IPS DF 4.7 (cell line): ENCODE measurements around the gene RNF151.
"Not testable (repeated sequence)": the region's sequence is repeated elsewhere in the genome, so short reads cannot be mapped to it uniquely, and the experiment has no call there.

ENCODE experiments used
- DNase-seq: peaks from one replicate; pipeline ENCODE4 v3.0.0-alpha.2; 2013; ENCODE audit warnings: low spot score; ENCODE audit errors: extremely low read depth

Gene RNF151

DNA sequence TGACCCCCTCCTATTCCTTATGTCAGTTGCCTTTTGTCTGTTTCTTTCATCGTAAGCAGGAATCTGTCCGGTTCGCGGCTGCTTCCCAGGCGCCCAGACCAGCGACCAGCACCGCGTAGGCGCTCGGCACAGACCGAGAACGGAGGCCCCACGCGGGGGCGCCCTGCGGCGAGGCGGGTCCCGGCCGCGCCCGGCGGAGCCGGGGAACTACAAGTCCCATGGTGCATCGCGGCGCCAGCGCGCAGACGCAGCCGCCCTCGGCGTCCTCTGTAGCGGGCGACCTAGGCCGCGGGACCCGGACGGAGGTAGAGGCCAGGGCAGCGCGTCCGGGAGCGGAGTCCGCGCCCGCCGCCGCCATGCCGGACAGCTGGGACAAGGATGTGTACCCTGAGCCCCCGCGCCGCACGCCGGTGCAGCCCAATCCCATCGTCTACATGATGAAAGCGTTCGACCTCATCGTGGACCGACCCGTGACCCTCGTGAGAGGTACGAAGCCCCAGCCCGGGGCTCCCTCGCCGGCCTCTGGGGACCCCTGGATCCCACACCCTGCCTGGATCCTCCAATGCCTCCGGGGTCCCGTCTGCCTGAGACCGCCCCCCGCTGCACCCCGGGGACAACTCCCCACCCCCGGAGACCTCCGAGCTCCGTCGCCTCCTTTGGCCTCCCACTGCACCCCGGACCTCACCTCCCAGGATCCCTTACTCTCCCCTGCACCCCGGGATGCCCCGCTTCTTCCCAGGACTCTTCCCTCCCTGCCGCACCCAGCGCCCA lies 7.2 kb upstream of the RNF151 start, which contains the start of gene NDUFB10:
NDUFB10 (plus strand) TSS at position 270 of the 771 bp plus-strand sequence; CDS start at position 357, 87 bp downstream.
- DNase-seq = no peak

DNA sequence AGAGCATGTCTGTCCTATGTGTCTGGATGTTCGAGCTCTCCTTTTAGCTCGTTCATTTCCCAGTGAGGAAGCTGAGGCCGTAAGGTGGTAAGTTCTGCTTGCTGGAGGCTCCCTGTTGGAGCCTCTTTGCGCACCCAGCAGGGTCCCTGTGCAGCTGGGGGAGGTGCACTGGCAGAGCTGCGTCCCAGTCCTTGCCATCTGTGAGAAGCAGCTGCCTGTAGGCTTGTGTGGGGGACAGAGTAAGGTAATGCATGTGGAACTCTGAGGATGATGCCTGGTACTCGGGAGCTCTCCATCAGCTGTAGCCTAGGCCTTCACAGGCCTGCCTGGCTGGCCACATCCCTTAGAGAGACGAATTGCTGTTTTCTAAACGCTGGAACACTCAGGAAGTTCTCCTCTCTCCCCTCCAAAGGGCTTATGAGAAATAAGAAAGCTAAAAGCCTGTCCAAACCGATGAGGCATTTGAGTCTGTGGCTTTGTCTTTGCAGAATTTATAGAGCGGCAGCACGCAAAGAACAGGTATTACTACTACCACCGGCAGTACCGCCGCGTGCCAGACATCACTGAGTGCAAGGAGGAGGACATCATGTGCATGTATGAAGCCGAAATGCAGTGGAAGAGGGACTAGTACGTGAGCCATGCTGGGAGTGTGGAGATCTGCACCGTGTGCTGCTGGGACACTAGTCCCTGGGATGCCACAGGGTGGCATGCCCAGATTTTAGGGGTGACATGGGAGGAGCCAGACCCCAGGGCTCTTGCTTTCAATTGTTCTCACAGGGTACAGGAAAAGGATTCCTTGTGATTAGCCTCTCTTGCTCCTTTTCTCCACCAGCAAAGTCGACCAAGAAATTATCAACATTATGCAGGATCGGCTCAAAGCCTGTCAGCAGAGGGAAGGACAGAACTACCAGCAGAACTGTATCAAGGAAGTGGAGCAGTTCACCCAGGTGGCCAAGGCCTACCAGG lies 5.7 kb upstream of the RNF151 start:
- no peak for DNase-seq

DNA sequence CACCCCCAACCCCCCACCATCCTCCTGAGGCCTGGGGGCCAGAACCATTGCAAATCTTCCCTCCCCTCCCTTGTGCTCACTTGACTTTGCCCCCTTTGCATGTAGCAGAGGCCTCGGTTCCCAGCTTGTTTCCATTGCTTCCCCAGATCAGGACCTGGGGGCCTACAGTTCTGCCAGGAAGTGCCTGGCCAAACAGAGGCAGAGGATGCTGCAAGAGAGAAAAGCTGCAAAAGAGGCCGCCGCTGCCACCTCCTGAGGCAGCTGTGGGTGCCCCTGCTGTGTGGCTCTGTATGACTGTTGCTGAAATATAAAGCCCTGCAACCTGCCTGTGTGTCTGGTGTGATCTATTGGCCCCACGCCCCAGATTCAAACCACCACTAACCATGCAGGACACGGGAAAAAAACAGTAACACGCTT lies 5.0 kb upstream of the RNF151 start:
- DNase-seq = no peak

DNA sequence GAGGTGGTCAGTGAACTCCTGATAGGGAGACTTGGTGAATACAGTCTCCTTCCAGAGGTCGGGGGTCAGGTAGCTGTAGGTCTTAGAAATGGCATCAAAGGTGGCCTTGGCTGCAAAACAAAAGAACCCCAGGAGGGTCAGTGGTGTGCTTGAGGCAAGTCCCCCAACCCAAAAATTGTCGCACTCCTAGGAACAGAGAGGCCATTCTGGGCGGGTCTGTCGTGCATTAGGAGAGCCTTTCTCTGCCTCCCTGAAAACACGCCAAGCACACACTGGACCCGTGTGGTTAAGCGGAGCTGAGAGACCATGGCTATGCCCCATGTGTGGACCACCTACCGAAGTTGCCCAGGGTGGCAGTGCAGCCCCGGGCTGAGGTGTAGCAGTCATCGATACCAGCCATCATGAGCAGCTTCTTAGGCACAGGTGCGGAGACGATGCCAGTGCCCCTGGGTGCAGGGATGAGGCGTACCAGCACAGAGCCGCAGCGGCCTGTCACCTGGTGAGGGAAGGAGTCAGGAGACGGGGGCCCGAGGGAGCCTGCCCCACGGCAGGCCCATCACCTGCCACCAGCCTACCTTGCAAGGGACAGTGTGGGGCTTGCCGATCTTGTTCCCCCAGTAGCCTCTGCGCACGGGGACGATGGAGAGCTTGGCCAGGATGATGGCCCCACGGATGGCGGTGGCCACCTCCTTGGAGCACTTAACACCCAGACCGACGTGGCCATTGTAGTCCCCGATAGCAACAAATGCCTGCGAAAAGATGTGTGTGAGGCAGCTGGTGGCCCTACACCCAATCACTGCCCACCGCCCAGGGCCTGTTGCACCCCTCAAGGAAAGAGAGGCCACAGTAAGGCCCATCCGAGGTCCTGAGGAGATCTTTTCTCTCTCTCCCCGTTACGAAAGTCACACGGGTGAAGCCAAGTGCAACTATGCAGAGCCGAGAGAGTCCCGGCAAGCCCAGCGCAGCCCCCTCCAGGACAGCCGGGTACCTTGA lies 4.2 kb upstream of the RNF151 start:
- not testable (repeated sequence) for DNase-seq

DNA sequence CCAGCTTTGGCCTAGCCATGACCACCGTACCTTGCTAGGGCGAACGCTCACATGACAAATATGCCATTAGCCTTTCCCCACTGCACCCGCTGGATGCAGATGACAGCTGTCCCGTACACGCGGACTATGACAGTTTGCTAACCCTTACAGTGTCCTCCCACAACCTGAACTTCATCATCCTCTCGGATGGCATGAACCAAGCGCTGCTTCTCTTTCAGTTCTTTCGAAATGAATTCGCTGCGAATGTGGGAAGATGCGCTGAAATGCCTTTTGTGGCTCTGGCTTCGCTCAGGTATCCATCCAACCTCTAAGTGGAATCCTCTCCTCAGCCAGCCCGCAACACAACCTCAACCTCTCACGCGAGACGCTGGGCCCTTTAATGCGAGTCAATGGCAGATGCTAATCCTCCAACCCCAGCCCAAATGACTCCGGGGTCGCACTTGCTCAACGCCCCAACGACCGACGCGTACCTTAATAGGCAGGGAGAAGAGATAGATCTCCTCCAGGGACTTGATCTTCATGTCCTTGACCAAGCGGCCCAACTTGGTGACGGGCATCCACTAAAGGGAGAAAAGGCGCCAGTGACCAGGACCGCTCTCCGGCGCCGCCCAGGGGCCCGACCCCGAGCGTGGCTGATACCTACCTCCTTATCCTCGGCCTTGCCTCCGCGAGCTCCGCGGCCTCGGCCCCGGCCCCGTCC lies 2.7 kb upstream of the RNF151 start:
- DNase-seq = no peak

DNA sequence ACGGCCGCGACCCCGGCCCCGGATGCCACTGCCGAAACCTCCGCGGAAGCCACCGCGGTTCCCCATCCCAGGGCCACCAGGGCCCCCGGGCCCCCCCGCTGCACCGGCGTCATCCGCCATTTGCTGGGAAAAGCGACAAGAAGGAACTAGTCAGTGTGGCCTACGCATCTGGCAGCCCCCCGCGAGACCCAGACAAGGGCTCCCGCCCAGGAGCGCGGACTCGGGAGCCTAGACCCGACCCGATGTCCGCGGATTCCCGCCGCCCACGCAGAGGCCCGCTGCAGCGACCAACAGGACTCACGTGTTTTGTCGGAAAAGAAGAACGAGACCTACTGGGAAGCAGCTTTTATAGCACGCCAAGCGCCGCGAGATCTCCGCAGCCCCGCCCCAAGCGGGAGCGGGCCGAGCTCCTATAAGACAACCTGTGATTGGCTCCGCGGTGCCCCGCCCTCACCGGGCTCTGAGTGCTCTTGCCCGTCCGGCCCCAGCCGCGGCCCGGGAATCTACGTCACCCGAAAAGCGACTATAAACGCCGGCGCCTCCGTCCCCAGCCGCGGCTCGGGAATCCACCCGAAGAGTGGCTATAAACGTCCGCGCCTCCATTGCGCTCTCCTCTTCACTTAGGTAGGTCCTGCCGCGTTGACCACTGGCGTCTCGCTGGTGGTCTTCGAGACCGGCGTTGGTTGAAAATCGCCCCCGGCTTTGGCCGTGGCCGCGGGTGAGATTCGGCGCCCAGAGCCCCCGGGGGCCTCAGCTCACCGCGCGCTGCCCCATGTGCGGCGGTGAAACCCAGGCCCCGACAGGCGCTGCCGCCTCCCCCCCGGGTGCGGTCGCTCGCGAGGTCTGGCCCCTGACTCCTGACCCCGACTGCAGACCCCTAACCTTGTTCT lies 1.9 kb upstream of the RNF151 start, which contains the start of gene RPS2:
RPS2 (minus strand) TSS at position 321 of the 890 bp plus-strand sequence; CDS start at position 120, 201 bp downstream.
- DNase-seq = no peak

DNA sequence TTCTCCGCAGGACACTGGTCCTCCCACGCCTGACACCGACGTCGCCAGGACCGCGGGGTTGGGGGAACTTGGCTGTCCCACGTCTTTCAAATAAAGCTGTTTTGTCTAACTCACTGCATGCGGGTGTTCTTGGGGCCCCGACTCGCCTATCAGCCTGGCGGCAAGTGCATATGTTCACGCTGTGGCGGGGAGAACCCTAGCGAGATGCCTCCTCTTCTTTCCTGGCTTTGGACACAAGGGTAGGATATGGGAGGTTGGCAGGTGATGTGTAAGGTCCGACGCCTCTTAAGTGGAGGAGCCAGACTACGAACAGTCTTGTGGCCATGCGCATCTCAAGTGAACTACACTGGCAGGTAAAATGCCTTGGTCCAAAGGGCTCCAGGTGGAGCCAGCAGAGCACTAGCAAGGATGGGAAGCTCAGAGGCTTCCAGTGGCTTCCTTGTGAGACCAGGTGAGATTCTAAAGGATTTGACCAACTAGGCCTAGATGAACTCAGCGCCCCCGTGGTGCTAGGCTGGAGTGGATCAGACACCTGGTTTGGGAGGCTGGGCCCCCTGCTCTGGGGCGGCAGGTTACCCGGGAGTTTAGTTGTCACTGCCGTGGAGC lies 1.2 kb upstream of the RNF151 start:
- no peak for DNase-seq

DNA sequence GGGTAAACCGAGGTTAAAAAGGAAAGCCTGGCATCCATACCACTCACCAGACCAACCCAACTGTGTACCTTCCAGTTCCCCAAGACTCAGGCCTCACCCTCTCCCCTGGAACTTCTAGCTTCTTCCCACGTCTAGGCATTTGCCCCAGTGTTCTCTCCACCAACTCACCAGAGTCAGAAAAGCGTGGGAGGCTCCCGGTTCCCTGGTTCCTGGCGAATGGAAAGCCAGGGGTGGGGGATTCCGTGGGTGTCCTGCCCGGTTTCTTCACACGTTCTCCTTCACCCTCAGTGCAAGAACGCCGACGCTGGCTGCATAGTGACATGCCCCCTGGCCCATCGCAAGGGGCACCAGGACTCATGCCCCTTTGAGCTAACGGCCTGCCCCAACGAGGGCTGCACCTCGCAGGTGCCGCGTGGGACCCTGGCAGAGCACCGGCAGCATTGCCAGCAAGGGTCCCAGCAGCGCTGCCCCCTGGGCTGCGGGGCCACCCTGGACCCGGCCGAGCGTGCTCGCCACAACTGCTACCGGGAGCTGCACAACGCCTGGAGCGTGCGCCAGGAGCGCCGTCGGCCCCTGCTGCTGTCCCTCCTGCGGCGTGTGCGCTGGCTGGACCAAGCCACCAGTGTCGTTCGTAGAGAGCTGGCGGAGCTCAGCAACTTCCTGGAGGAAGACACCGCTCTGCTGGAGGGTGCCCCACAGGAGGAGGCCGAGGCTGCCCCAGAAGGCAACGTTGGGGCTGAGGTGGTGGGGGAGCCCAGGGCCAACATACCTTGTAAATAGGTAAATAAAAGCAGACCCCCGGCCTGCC lies 1.7 kb downstream of the RNF151 start:
- no peak for DNase-seq

DNA sequence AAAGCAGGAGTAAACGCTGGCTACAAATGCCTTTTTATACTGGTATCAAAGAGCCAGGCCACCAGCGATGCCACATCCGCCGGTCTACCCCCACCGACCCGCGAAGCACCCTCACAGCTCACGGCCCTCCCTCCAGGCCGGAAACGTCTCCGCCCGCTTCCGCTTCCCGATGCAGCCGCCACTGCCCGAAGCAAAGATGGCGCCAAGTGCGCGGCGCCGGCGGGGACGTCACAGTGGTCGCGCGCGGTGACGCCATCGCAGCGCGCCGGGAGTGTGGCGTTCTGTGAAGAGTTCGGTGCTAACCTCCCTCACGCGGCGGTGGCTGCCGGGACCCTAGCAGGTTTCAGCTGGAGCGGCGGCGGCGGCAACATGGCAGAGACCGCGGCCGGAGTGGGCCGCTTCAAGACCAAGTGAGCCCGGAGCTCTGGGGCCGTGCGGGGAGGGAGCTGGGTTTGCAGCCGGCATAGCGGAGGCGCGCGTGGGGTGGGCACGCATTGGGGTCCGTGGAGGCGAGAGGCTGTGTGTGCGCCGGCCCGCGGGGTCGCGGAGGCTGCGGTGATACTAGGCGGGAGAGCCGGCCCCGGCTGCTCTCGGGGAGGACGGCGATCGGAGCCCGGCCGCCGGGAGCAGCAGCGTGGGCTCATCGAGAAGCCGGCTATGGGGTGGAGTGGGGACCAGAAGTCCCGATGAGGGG lies 5.3 kb downstream of the RNF151 start, which contains the start of gene TBL3:
TBL3 (plus strand) TSS at position 258 of the 694 bp plus-strand sequence; CDS start at position 370, 112 bp downstream.
- no peak for DNase-seq

DNA sequence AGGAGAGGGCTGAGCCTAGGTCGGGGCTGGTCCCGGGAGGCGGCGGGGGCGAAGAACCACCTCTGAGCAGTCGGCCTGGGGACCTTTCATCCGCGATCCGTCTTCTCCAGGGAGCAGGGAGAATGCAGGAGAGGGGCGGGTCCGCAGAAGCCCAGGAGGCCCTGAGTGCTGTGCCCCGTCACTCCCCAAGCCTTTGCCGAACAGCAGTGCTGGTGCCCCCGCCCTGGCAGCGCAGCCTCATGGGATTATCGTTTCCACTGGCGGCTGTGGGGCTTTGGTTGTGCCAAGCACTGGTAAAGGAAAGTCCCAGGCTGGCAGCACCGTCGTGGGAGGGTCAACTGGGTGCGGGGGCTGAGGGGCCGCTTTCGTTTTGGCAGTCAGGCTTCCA lies 5.8 kb downstream of the RNF151 start:
- DNase-seq = no peak

DNA sequence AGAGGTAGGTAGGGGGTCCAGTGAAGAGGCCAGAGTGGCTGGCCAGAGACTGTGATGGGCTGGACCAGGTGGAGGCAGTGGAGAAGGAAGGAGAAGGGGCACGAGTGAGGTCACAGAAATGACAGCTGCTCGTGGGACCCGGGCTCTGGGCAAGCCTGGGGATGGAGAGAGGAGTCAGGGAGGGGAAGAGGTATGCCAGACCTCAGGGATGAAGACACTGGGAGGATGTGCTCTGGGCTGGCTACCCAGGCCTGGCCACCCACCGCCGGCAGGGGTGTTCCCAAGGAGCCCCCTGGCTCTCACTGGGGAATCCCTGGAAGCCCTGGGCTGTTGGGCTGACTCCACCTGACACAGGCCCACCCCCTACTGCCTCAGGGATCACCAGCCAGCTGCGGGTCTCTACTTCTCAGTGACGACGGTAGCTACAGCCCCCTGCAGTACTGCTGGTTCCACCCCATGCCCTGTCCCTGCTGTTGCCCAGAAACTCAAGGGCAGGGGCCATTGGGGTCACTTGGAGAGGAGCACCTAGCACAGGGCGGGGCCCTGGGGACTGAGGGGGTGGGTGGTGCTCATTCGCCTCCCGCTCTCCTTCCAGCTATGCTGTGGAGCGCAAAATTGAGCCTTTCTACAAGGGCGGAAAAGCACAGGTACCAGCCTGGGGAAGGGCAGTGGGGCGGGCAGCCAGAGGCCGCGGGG lies 7.0 kb downstream of the RNF151 start:
- no peak for DNase-seq

DNA sequence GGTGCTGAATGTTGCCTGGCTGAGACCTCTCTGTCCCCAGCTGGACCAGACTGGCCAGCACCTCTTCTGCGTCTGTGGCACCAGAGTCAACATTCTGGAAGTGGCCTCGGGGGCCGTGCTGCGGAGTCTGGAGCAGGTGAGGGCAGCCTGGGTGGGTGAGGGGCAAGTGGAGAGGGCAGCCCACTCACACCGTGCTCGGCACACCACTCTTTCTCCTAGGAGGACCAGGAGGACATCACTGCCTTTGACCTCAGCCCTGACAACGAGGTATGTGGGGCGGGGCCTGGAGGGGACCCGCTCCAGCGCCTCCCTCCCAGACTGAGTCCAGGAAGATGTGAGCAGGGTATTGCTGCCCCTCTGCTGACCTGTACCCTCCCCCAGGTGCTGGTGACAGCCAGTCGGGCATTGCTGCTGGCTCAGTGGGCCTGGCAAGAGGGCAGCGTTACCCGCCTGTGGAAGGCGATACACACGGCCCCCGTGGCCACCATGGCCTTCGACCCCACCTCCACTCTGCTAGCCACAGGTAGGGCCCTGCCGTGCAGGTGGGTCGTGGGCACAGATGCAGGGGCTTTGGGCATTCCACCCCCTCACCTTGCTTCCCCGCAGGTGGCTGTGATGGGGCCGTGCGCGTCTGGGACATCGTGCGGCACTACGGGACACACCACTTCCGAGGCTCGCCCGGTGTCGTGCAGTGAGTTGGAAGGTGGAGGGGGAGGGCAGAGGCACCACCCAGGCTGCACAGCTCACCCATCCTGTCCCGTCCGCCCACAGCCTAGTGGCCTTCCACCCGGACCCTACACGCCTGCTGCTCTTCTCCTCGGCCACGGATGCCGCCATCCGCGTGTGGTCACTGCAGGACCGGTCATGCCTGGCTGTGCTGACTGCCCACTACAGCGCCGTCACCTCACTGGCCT lies 7.8 kb downstream of the RNF151 start:
- no peak for DNase-seq

DNA sequence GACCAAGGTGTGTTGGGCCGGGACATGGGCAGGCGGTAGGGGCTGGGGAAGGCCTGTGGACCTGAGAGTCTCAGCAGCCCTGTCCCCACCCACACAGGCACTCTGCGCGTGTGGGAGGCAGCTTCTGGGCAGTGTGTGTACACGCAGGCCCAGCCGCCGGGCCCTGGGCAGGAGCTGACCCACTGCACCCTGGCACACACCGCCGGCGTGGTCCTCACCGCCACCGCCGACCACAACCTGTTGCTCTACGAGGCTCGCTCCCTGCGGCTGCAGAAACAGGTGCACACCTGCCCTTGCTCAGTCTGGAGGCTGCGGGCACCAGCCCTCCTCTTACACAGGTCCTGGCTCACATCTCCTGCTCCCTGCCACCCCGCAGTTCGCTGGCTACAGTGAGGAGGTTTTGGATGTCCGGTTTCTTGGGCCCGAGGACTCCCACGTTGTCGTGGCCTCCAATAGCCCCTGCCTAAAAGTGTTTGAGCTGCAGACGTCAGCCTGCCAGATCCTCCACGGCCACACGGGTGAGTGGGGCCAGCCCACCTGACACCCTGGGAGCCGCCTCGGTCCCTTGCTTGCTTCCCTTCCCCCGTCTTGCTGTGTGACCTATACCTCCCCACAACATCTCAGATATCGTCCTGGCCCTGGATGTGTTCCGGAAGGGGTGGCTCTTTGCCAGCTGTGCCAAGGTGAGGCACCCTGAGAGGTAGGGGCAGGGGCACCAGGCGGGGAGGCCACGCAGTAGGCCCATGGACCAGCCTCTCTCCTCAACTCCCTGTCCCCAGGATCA lies 9.0 kb downstream of the RNF151 start:
- no peak for DNase-seq

DNA sequence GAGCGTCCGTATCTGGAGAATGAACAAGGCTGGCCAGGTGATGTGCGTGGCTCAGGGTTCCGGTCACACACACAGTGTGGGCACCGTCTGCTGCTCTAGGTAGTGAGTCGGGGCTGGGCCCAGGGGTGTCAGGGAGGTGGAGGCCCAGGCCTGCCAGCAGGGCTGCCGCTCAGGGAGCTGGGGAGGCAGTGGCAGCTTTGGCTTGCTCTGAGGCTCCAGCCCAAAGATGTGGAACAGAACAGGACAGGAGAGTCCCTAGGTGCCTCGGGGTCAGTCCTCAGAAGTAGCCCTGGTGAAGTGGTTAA lies 9.5 kb downstream of the RNF151 start:
- no peak for DNase-seq
